Endodermal cell (in vitro differentiated cells): Measurements from ENCODE around the gene ZFYVE28. TPM values are rescaled to one million over a fixed set of nuclear protein-coding genes. Genes with fewer than 3 reads are reported as not detected.

Experiments
- DNase-seq: peaks from one replicate; pipeline ENCODE4 v3.0.0-alpha.2; 2017
- H3K27ac ChIP-seq: 2 replicates; pipeline ENCODE4 v1.5.1; 2013; ENCODE audit warnings: mild to moderate bottlenecking, low read depth, low read length, moderate library complexity
- H3K27me3 ChIP-seq: 2 replicates; pipeline ENCODE4 v1.6.1; 2013; ENCODE audit warnings: mild to moderate bottlenecking, low read length, moderate library complexity; ENCODE audit not compliant: insufficient read depth, control insufficient read depth, poor library complexity, severe bottlenecking
- H3K36me3 ChIP-seq: 2 replicates; pipeline ENCODE4 v1.7.0; 2013; ENCODE audit warnings: mild to moderate bottlenecking, low read length, moderate library complexity; ENCODE audit not compliant: control insufficient read depth, insufficient read depth
- H3K4me1 ChIP-seq: one replicate; pipeline ENCODE4 v1.7.0; 2013; ENCODE audit warnings: low read length; ENCODE audit not compliant: control insufficient read depth, insufficient read depth
- H3K4me3 ChIP-seq: 2 replicates; pipeline ENCODE4 v1.5.1; 2013; ENCODE audit warnings: mild to moderate bottlenecking, low read length, moderate library complexity
- H3K9ac ChIP-seq: 2 replicates; pipeline ENCODE4 v1.6.1; 2013; ENCODE audit warnings: mild to moderate bottlenecking, low read length, moderate library complexity; ENCODE audit not compliant: poor library complexity, severe bottlenecking; ENCODE audit errors: extremely low read depth
- H3K9me3 ChIP-seq: 2 replicates; pipeline ENCODE4 v1.6.1; 2013; ENCODE audit warnings: mild to moderate bottlenecking, low read length, moderate library complexity; ENCODE audit not compliant: control insufficient read depth
- H3K27ac Mint-ChIP-seq: 2 replicates; pipeline ENCODE4 v1.8.0; 2020; ENCODE audit warnings: mixed read lengths
- H3K27me3 Mint-ChIP-seq: 2 replicates; pipeline ENCODE4 v1.8.0; 2021; ENCODE audit warnings: mild to moderate bottlenecking, mixed read lengths; ENCODE audit not compliant: insufficient read depth
- H3K36me3 Mint-ChIP-seq: 2 replicates; pipeline ENCODE4 v1.8.0; 2020; ENCODE audit warnings: low read depth, mixed read lengths
- H3K4me1 Mint-ChIP-seq: 2 replicates; pipeline ENCODE4 v1.8.0; 2020; ENCODE audit warnings: mixed read lengths
- H3K4me3 Mint-ChIP-seq: 2 replicates; pipeline ENCODE4 v1.8.0; 2020; ENCODE audit warnings: mild to moderate bottlenecking, moderate library complexity, mixed read lengths
- H3K9me3 Mint-ChIP-seq: 2 replicates; pipeline ENCODE4 v1.8.0; 2020; ENCODE audit warnings: mild to moderate bottlenecking, mixed read lengths
- CTCF ChIP-seq: fragments of 200-600 bp; sonication (generic); conservative IDR thresholded peaks from 2 replicates; pipeline ENCODE4 v1.5.0; 2021; ENCODE audit warnings: antibody characterized with exemption, mild to moderate bottlenecking
- WGBS, 2 experiments: methylation state at CpG; one replicate each; pipeline versions ENCODE4 v1.1.5 to v1.1.7; 2013; ENCODE audit warnings: missing lambda C conversion rate in 2 of 2, mixed read lengths in 1 of 2; ENCODE audit not compliant: insufficient coverage in 1 of 2, insufficient read length in 1 of 2; 5-methylcytosine and 5-hydroxymethylcytosine counted together
- total RNA-seq, 2 donors: library from RNA; stranded (reverse); fragmentation: NEBNext Ultra II Directional in 1 of 2; extraction: Animal tissue kit (Norgen Biotek cat#: 25700) in 1 of 2; gene quantifications; 2 replicates in 1 of 2; 3 replicates in 1 of 2; pipeline ENCODE4 v1.2.1, GENCODE V29; 2021

Gene ZFYVE28
- total RNA-seq, 2 donors from 2014 or later: 0.73 to 1.6 TPM

DNA sequence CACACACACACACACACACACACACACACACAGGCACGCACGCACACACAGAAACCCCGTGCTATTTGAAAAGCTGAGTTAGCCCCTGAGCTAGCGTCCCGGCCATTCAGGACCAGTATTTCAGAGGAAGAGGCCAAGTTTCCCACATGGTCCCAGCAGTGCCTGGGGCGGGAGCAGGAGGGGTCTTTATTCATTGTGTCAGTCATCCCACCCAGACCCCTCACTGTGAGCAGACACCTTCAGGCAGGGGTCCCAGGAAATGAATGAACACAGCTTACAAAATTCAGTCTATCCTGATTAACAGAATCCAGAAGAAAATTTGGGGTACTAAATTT lies 58.1 kb downstream of the ZFYVE28 start:
- Mint-ChIP-seq H3K36me3 (no peaks in the 10 kb centered on the region), H3K9me3 (no peaks in the 10 kb centered on the region), H3K27ac (no peak overlapping the region), H3K4me1 (peaks cover 1% of the 10 kb centered on the region), H3K4me3 (no peak overlapping the region), H3K27me3 (no peaks in the 10 kb centered on the region)
- DNase-seq: peak; percentile 39
- TF ChIP-seq CTCF: no peak
- no peaks in the 10 kb centered on the region for H3K36me3 ChIP-seq
- no peaks in the 10 kb centered on the region for H3K27me3 ChIP-seq
- no peak overlapping the region for H3K9ac ChIP-seq
- peak overlapping the region; percentile 53 for H3K27ac ChIP-seq
- H3K4me3 ChIP-seq: no peak overlapping the region
- no peaks in the 10 kb centered on the region for H3K9me3 ChIP-seq
- no peaks in the 10 kb centered on the region for H3K4me1 ChIP-seq
- WGBS, 2 experiments: 52 to 87% methylated on average over 4 to 6 of the region's 6 CpGs

DNA sequence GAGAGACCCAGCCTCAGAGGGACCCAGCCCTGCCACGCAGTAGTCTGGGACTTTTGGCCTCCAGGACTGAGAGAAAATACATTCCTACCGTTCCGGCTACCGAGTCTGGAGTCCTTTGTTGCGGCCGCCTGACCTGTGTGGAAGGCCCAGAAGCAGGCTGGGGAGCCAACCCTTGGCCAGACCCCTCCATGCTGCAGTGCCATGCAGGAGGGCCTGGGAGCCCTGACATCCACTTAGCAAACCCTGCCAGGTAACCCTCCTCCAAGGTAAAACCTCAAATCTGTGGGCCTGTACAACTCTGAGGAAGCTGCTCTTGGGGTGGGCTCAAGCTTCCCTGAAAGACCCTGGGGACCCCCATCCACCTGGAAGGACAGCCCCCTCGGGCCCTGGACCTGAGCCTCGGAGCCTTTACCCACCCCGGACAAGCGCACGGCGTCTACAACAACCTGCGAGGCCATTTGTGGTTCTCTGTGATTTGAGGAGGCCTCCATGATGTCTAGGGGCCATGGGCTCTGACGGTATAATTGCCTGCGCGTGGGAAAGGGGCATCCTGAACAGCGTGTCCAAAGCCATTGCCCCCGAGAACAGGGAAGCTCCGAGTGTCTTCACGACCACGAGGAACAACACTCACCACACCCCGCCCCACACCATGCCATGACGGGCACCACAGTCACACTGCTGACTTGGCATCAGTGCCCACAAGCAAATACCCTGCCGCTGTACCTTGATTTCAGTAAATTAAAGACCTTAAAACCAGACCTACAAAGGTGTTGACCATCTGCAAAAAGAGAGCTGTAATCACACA lies 58.7 kb downstream of the ZFYVE28 start:
- Histone ChIP-seq H3K27ac (peak overlapping the region; percentile 53), H3K9ac (no peak overlapping the region), H3K4me1 (no peaks in the 10 kb centered on the region), H3K27me3 (no peaks in the 10 kb centered on the region), H3K36me3 (no peaks in the 10 kb centered on the region), H3K4me3 (no peak overlapping the region), H3K9me3 (no peaks in the 10 kb centered on the region)
- H3K27me3 Mint-ChIP-seq: no peaks in the 10 kb centered on the region
- no peak overlapping the region for H3K4me3 Mint-ChIP-seq
- 93 to 95% methylated on average over 15 to 24 of the region's 24 CpGs for WGBS, 2 experiments
- no peak for DNase-seq
- no peaks in the 10 kb centered on the region for H3K9me3 Mint-ChIP-seq
- TF ChIP-seq CTCF: no peak
- H3K27ac Mint-ChIP-seq: no peak overlapping the region
- H3K4me1 Mint-ChIP-seq: peaks cover 1% of the 10 kb centered on the region
- no peaks in the 10 kb centered on the region for H3K36me3 Mint-ChIP-seq

DNA sequence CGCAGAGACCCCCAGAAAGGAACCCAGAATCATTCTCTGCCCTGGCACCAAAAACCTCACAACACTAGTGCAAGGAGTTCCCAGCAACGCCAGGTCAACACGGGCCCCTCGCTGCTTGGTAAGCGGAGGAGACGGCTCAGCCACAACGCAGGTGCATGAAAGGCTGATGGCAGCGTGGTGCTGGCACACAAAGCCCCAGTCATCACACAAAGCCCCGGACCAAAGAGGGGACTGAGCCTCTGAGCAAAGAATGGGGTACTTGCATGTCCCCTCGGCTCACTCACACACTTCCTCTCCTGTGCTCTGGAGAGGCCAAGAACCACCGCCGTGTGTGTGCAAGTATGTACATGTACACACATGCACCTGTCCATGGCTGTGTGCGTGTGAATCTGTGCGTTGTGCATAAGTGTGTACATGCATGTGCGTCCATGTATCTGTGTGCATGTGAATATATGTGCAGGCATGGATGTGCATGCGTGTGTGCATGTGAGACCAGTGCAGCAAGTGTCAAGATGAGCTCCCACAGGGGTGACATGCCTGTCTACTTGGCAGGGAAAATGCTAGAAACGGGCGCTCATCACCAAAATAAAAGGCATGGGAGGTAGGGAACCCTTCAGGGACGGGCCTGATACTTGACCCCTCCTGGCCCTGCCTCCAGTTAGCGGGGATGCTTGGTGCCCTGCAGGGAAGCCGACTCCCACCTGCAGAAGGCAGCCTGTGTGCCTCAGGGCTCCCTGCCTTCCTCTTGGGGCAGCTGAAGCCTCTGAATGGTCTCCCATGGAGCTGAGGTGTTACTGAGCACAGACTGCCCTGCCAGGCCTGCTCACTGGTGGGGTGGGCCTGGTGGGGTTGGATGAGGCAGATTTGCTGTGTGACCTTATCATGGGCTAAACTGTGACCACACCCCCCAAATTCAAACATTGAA lies 60.4 kb downstream of the ZFYVE28 start:
- H3K4me1 ChIP-seq: no peaks in the 10 kb centered on the region
- no peaks in the 10 kb centered on the region for H3K9me3 ChIP-seq
- H3K27ac ChIP-seq: no peak overlapping the region
- WGBS, 2 experiments: 80 to 86% methylated on average over 17 to 21 of the region's 21 CpGs
- H3K36me3 ChIP-seq: no peaks in the 10 kb centered on the region
- H3K27me3 ChIP-seq: no peaks in the 10 kb centered on the region
- peak; percentile 61 for DNase-seq
- H3K27ac Mint-ChIP-seq: no peak overlapping the region
- no peak overlapping the region for H3K4me3 ChIP-seq
- TF ChIP-seq CTCF: no peak
- no peaks in the 10 kb centered on the region for H3K27me3 Mint-ChIP-seq
- no peak overlapping the region for H3K4me3 Mint-ChIP-seq
- no peak overlapping the region for H3K9ac ChIP-seq
- H3K36me3 Mint-ChIP-seq: no peaks in the 10 kb centered on the region
- H3K9me3 Mint-ChIP-seq: no peaks in the 10 kb centered on the region
- H3K4me1 Mint-ChIP-seq: no peaks in the 10 kb centered on the region
